NCI-H748 (cell line): ENCODE data around the gene ZNRF1.

Source experiments
- DNase-seq: peaks from one replicate; lab custom pipeline; 2025; ENCODE audit not compliant: unreplicated experiment; lab: John Stamatoyannopoulos, UW

Gene ZNRF1

GRCh38 chr16:75138636-75139035 lies 139.8 kb downstream of the ZNRF1 start:
- no peak for DNase-seq

GRCh38 chr16:75139498-75139897 lies 140.7 kb downstream of the ZNRF1 start:
- no peak for DNase-seq

GRCh38 chr16:75143941-75144340 lies 145.1 kb downstream of the ZNRF1 start:
- no peak for DNase-seq

GRCh38 chr16:75147968-75148310 lies 149.1 kb downstream of the ZNRF1 start:
- DNase-seq: no peak

GRCh38 chr16:75148311-75149195 lies 149.7 kb downstream of the ZNRF1 start, which contains the start of gene ZFP1:
ZFP1 (plus strand) TSS chr16:75148524; CDS start chr16:75152952, 4,428 bp downstream.
- peak; percentile 91 for DNase-seq

GRCh38 chr16:75151798-75152197 lies 153.0 kb downstream of the ZNRF1 start:
- no peak for DNase-seq

- DNase-seq: no peak
Observed at GRCh38 chr16:75152635-75153034, 153.8 kb downstream of the ZNRF1 start.

GRCh38 chr16:75160386-75160785 lies 161.6 kb downstream of the ZNRF1 start:
- no peak for DNase-seq
